NOMO-1 treated with dmso at 0.1 percent for 144 hours (cell line): ENCODE measurements around the gene ANO6.
A peak's percentile ranks its signal among the peaks of the same experiment; 100 is the strongest.

Experiments used
- DNase-seq: peaks from one replicate; lab custom pipeline; 2025; ENCODE audit not compliant: unreplicated experiment; lab: John Stamatoyannopoulos, UW

Gene ANO6

DNA sequence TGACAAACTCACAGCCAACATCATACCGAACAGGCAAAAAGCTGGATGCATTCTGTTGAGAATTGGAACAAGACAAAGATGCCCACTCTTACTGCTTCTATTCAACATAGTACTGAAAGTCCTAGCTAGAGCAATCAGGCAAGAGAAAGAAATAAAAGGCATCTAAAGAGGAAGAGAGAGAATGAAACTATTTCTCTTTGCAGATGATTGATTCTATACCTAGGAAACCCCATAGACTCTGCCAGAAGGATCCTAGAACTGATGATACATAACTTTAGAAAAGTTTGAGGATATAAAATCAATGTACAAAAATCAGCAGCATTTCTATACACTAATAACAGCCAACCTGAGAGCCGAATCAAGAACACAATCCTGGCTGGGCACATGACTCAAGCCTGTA is 6.1 kb upstream of the ANO6 start:
- DNase-seq = no peak

DNA sequence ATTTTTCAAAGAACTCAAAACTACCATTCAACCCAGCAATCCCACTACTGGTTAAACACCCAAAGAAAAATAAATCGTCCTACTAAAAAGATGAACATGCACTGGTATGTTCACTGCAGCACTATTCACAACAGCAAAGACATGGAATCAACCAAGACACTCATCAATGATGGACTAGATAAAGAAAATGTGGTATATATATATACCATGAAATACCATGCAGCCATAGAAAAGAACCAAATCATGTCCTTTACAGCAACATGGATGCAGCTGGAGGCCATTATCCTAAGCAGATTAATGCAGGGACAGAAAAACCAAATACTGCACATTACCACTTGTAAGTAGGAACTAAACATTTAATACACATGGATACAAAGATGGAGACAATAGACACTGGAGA is 3.8 kb upstream of the ANO6 start:
- no peak for DNase-seq

DNA sequence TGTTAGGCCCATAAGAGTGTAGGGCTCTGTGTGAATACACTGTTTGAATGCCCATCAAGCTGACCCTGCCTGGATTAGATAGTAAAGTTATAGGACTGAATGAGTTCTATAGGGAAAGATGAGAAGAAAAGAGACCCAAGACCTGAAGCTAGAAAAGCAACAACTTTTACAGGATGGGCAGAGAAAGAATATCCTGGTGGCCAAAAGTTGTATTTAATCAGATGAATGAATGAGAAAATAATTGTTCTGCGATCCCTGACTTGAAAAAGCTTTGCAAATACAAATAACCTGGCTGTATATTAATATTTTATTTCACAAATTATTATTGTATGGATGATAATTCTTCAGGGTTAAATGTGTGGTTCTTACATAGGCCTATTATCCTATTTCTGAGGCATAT is 2.8 kb upstream of the ANO6 start:
- DNase-seq = no peak

DNA sequence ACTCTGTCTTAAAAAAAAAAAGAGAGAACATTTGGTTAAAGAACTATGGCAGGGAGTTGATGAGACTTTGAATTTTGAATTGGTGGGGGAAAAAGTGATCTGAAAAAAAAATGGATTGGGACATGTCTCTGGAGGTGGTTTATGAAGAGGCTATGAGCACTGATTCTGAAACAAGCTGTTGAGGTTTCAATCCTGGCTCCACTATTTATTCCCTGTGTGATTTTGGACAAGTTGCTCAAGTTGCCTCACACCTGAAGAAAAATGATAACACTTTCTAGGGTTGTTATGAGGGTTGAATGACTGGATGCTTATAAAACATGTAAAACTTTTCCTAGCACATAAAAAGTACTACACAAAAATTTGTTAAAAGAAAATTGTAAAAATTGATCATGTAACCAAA is 1.8 kb upstream of the ANO6 start:
- DNase-seq = no peak

DNA sequence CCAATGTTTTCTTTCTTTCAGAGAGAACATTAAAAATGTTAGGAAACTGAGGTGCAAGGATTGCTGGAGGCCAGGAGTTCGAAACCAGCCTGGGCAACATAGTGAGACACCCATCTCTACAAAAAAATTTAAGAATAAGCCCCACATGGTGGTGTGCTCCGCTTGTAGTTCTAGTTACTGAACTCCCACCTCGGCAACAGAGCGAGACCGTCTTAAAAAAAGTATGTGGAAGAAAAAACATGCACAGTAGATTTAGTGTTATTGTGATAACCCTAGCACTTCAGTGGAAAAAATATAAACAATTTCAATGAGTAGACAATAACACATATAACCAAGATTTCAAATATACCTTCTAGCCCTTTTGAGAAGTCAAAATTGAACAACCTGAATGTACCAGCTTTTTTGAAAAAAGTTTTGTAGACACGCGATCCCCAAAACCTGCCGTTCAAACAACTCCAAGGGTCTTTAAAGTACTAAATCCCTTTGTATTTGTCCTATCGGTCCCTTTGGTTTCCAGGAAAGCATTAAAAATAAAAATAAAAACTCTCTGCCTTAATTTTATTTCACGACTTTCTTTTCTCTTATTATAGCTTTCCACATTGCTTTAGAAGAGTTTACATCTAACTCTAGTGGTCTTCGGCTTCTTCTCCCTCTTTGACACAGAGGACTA is 1.0 kb upstream of the ANO6 start:
- no peak for DNase-seq

DNA sequence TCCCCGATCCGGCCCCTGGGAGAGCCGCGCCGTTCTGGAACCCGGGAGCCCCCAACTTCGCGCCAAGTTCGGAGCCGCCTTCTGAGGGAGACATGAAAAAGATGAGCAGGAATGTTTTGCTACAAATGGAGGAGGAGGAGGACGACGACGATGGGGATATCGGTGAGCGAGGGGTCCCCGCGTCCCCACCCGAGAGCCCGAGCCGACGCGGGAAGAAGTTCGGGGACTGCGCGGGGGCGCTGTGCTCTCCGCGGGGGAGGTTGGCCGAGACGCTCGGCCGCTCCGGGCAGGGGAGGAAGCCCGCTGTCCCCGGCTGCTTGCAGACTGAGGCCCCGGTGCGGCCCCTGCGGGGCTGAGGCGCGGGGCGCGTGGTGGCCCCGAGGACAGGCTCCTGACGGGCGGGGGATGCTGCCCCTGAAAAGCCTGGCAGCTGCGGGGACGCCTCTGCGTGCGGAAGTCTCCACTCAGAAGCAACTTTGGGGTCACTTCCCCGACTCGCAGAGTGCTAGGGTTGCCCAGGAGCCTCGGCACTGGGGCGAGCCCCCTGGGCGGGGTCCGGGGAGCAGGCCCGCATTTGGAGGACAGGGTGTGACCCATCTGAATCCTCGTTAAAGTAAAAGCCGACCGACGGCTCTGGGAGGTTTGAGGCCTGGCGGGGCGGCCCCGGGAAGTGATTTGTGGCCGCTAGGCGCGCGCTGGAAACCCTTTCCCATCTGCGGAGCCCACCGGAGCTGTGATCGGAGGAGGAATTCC is 511 bp downstream of the ANO6 start:
- DNase-seq = peak; percentile 21

DNA sequence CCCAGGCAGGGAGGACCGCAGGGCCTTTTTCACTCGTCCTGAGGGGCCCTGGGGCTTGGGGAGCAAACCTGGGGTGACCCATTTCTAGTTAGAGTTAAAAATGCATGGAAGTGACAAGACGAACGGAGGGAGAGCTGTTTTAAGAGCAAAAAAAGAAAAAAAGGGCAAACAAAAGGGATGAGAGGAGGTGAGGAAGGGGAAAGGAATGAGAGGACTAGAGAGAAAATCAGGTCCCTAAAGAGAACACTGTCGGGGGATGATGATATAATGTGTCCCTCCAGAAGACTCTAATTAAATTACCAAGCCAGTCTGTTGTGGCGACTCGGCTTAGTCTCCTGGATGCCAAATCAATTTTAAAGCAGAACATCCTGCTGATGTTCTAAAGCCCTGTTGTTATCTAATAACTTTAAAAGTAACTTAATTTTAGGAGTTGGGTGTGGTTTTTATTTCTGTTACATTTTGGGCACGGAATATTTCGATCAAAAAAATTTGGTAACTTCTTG is 1.1 kb downstream of the ANO6 start:
- no peak for DNase-seq

DNA sequence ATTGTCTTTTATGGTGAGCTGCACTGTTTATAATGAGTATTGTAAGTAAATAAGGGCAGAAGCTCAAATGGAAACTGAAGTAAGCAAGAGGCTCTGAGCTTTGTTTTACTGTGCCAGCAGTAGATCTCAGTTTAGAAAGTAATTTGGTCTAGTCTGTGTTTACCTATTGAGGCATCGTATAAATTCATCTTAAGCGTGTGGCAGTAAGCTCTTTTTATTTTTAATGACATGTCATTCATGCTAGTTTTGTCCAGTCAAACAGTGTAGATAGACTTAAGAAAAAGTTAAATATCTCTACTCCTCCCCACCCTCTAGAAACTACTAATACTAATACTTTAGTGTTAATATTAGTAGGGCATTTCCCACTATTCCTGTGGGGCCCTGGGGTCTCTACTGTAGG is 2.0 kb downstream of the ANO6 start:
- no peak for DNase-seq

DNA sequence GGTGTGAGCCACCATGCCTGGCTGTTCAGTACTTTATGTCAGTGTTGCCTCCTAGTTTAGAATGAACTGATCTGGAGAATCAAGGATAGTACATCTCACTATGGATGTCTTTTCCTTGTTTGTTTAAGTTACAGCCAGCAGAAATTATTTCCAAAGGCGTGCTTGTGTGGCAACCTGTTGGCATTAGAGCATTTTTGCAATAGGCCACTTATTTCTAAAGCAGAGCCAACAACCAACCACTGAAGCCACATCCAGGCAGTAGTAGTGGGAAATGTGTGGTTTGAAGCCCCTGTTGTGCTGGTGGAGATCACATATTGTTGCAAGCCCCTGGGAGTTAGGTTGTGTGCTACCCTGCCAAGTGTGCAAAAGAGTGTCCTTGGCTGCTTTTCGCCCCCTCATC is 3.7 kb downstream of the ANO6 start:
- DNase-seq = no peak

DNA sequence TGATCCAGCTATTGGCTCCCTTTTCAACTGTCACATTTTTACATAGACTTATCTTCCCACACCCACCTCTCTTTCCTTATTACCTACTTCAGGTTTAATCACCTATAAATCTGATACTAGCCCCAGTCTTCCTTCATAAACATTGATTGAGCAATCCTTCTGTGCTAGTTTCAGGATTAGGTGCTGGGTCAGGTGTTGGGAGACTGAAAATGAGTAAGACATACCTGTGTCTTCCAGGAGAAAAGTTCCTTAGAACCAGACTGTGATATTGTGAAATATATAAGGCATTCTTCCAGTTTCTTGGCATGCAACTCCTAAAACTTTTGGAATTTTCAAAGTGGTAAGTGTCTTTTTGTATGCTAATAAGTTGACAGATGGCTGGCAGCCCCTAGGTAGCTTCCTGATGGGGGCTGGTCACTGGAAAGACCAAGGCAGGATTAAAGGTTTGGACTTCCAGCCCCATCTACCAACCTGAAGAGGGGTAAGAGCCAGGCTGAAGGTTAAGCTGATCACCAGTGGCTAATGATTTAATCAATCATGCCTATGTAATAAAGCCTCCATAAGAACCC is 4.6 kb downstream of the ANO6 start:
- no peak for DNase-seq

DNA sequence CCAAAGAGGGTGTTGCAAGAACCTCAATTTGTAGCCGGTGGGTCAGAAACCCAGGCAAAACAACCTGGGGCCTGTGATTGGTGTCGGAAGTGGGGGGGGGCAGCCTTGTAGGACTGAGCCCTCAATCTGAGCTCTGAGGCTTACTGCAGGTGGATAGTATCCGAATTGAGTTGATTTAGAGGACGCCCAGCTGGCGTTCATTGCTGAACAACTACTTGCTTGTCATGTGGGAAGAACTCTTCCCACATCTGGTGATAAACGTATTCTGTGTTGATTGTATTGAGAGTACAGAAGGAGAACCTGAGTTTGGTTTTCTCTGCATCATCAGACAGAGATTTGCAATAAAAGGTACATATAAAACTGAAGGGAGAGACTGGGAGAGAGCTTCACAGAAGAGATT is 5.1 kb downstream of the ANO6 start:
- DNase-seq = no peak

DNA sequence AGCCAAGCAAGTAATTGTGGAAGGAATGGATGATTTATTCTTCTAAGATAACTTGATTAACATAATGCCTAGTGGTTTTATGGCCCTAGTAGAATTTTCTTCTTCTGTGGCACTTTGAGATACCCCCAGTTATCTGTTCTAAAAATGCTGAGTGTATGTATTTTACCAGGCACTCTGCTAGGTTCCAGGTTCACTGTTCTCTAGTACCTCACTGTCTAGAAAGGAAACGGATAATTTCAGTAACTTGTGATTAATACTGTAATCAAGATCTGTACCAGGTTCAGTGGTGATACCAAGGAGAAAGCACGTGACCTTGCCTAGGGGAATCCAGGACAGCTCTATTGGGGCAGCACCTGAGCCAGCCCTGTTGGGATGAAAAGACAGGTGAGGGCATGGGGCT is 8.0 kb downstream of the ANO6 start:
- DNase-seq = no peak

DNA sequence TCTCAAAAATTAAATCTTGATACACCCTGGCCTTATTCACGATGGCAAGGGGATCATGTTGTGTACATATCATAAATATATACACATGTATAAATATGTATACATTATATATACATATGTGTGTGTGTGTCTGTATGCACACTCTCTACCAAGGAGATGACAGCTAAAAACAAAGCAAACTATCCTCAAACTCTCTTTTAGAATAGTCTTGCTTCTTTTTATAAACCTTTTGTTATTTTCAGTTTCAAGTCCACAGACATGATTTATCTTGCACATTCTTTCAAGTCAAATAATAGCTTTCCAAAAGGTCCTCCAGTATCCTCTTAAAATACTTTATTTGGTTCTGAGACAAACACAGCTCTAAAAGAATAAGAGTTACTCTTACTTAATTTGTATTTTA is 8.4 kb downstream of the ANO6 start:
- no peak for DNase-seq

DNA sequence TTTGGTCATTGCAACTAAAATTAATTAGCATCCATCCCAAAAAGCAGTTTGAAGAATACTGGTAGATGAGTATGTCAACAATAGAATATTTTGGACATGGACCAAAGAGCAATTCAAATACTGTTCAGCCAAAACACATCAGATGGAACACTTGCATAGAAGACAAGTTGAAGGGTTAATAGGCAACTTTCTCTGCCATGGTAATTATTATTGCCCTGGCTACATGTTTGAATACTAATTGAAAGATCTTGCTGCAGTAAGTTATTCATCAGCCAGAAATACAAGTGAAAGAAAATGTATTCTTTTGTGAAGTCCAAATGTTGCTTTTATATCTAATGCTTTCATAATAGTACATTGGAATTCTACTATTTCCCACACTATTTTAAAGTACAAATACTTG is 10.1 kb downstream of the ANO6 start:
- no peak for DNase-seq

DNA sequence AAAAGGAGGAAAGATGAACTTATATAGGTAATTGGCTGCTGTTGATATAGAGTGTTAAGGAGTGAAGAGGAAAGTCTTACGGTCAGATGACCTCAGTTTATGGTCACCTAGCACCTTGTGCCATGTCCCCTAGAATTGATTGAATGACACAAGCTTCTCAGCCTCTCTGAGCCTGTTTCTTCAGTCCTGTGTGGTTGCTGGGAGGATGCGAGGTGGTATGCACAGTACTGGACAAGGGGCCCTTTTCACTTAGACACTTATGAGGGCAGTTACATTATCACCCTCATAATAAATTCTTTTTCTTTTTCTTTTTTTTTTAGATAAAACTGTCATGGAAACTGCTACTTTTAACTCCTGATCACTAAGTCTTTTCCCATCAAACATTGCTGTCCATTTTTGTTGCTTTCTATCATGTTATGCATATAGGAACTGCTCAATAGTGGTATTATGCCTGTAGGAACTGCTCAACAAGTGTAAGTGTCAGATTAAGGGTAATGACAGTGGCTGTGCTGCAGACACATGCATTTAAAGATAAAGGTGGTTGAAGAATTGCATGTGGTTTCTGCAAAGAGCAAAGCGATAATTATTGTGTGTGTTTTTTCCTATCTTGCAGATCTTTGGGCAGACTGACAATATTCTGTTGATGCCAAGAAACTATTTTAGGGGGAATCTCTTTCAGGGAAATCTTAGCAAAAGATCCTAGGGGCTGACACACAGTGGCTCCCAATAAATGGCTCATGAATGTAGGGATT is 11.6 kb downstream of the ANO6 start:
- no peak for DNase-seq

DNA sequence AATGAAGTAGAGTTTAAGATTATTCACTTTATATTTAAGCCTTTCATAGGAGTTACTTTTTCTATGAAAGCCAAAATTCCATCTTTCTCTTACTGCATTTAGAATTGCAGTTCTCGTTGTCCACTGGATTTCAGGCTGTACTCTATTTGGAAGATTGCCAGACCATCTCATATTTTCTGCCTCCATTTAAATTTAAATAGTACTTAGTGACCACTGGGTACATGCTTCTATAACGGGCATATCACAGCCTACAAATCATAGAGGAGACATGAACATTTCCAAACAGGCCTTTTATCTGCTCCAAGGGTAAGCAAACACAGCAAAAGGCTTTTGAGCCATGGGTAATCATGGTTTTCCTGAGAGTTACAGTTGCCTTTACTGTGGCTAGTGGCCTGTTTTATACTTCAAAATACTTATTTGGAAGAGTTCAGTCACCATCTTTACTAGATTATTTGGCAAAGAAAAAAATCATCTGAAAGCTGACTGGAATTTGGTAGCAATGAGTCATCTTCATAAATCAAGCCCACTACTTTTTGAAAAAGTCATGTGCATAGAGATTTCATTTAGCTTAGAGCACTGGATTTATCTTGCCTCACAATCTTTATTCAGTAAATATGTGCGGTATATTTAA is 15.7 kb downstream of the ANO6 start:
- DNase-seq = no peak

DNA sequence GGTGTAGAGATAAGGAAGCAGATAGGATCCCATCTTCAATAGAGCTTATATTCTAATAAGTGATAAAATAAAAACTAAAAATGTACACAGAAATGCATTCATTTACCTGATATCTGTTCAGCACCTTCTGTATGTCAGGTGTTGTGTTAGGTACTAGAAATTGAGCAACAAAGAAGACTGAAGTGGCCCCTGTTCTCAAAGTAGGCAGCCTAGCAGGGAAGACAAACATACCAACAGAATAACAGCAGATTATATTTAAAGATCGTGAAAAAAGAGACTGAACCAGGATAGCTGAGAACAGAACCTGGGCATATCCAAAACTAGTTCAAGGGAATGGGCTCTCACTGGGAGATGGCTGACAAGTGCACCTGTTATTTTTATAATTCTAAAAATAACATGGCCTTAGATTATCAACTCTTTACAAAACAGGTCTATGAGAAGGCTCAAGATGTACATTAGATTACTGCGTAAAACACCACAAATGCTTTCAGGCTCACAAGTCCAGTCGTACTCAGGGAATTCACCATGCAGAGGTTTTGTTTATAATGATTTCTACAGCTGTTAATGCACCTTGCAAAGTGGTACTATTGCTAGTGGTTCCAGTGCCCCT is 16.4 kb downstream of the ANO6 start:
- DNase-seq = no peak

DNA sequence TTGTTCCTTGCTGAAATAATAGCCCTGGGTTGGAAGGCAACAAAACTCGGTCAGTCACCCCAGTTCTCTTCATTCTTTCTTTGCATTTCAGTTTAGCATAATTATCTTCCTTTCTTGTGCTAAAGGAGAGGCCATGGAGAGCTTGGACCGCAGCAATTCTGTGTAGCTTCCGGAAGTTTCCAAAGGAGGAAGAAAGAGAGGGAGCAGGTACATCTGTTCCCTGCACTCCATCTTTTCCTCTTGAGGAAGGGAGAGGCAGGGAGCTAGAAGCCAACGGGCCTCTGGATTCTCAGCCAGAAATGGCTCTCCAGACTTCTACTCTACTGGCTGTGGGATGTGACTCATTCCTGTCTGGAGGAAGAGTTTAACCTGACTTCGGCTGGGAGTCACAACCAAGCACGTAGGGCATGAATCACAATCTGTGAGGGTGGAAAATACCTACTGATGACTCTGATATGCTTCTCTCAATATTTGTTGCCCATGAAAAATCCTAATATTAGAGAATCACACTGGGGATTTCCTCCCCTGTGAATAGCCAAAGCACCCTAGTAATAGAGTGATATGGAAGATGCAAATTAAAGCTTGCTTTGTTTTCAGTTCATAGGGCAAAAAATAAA is 17.0 kb downstream of the ANO6 start:
- DNase-seq = no peak

DNA sequence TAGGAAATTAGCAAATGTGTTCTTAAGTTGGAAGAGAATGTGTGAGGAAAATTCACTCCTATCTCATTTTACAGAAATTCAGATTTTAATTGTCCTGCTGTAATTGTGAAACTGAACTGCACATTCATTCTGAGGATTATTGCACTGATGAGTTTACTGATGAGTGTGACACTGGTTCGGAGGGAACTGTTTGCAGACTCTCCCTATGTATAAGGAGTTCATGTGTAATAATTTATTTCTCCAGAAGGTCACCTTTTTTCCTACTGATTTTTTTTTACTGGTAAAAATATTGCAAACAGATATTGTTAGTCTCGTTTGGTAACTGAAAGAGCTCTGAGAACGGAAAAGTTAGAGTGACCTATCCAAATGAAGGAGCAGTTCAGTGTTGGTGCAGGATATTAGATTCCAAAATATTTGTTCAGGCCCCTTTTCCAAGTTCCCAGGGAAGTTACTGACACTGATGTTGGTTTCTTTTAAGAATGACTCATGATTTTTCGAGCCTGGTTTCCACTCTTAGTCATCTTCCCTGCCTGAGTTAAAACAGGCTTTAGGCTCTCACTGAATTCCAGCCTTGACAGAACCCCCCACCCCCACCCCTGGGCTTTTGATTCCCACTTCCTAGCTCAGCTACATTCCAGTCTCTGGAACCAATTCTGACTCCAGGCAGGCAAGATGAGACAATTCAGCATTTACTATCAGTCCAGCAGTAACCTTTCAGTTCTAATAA is 18.4 kb downstream of the ANO6 start:
- no peak for DNase-seq
